K562 (cell line): Measurements from ENCODE around the gene RGS7. TPM values are rescaled to one million over a fixed set of nuclear protein-coding genes. Genes with fewer than 3 reads are reported as not detected.

Source experiments
- ATAC-seq: fragments of 200-7000 bp; cut with Tn5 transposase; 3 replicates; pipeline ENCODE4 v1.9.1; 2020; ENCODE audit warnings: moderate library complexity
- BruUV-seq: library from RNA; stranded (reverse); fragments of 400-500 nt; replicated peaks from 2 replicates; lab custom pipeline; 2021; lab: Mats Ljungman, UMichigan
- CTCF ChIA-PET: fragments of 300-600 bp; formaldehyde crosslinking; extraction: SDS; loops from one replicate; lab custom pipeline; 2021; ENCODE audit warnings: low intra/inter-chr PET ratio; lab: Yijun Ruan, JAX
- POLR2A ChIA-PET: fragments of 300-600, 350-650 bp; sonication (Branson Sonifier 250); formaldehyde crosslinking; extraction: SDS; loops from one replicate; lab custom pipeline; 2021; ENCODE audit warnings: antibody characterized with exemption, inconsistent platforms; lab: Yijun Ruan, JAX
- DNase-seq, 4 experiments: peaks; one replicate each; pipeline versions ENCODE4 v3.0.0 to v3.0.0-alpha.2; 2011 to 2018; ENCODE audit warnings: low spot score in 3 of 4, mixed read lengths in 3 of 4; ENCODE audit errors: extremely low read depth in 1 of 4
- FAIRE-seq: peaks from 2 replicates; lab custom pipeline; 2011; peaks lifted over from hg19 to GRCh38; lab: Jason Lieb, UNC
- H2AFZ ChIP-seq: 2 replicates; pipeline ENCODE4 v1.6.0; 2011; ENCODE audit warnings: low read depth, low read length, control low read depth, inconsistent platforms
- H3K27ac ChIP-seq: fragments of 200-600 bp; 3 replicates; pipeline ENCODE4 v1.8.0; 2011; ENCODE audit warnings: low read depth, mild to moderate bottlenecking, control low read depth, inconsistent platforms, low read length, moderate library complexity, mixed read lengths; ENCODE audit errors: extremely low read depth
- H3K27me3 ChIP-seq, 2 experiments: fragments of 300-600 bp in 1 of 2; 2 replicates in 1 of 2; 3 replicates in 1 of 2; pipeline versions ENCODE4 v1.6.0 to v1.8.0; 2011; ENCODE audit warnings: inconsistent platforms in 2 of 2, low read length in 2 of 2, mild to moderate bottlenecking in 1 of 2, mixed read lengths in 1 of 2, moderate library complexity in 1 of 2; ENCODE audit not compliant: control insufficient read depth in 2 of 2, insufficient read depth in 2 of 2
- H3K36me3 ChIP-seq: fragments of 300-600 bp; 3 replicates; pipeline ENCODE4 v1.8.0; 2011; ENCODE audit warnings: mild to moderate bottlenecking, low read length, inconsistent platforms; ENCODE audit not compliant: control insufficient read depth, insufficient read depth
- H3K4me1 ChIP-seq, 2 experiments: fragments of 200-600 bp in 1 of 2; replicated peaks in 1 of 2; 2 replicates in 1 of 2; 3 replicates in 1 of 2; pipeline versions ENCODE4 v1.5.1 to v1.8.0; 2011; ENCODE audit warnings: inconsistent platforms in 2 of 2, low read length in 2 of 2, mild to moderate bottlenecking in 1 of 2, mixed read lengths in 1 of 2, moderate library complexity in 1 of 2; ENCODE audit not compliant: control insufficient read depth in 2 of 2, insufficient read depth in 2 of 2
- H3K4me2 ChIP-seq: 2 replicates; pipeline ENCODE4 v1.6.1; 2011; ENCODE audit warnings: low read length, control low read depth, inconsistent platforms, mixed read lengths; ENCODE audit not compliant: insufficient read depth
- H3K4me3 ChIP-seq: fragments of 200-600 bp; sonication (generic), shearing (Covaris generic); 2 replicates; pipeline ENCODE4 v1.5.1; 2016; ENCODE audit warnings: control low read depth, inconsistent platforms
- H3K79me2 ChIP-seq: fragments of 200-600 bp; 3 replicates; pipeline ENCODE4 v1.8.0; 2011; ENCODE audit warnings: low read length, inconsistent platforms; ENCODE audit not compliant: control insufficient read depth, insufficient read depth
- H3K9ac ChIP-seq, 2 experiments: 2 replicates each; pipeline versions ENCODE4 v1.6.0 to v1.6.1; 2011; ENCODE audit warnings: low read depth in 2 of 2, low read length in 2 of 2, control low read depth in 1 of 2, inconsistent platforms in 1 of 2, mild to moderate bottlenecking in 1 of 2, mixed read lengths in 1 of 2; ENCODE audit not compliant: insufficient read depth in 1 of 2
- H3K9me1 ChIP-seq: one replicate; pipeline ENCODE4 v1.6.0; 2011; ENCODE audit warnings: inconsistent platforms, mild to moderate bottlenecking, low read length, moderate library complexity; ENCODE audit not compliant: control insufficient read depth, insufficient read depth
- H3K9me3 ChIP-seq: replicated peaks from 2 replicates; pipeline ENCODE4 v1.5.1; 2011; ENCODE audit warnings: low read depth, low read length, inconsistent platforms; ENCODE audit not compliant: control insufficient read depth, insufficient read depth
- H4K20me1 ChIP-seq: replicated peaks from 2 replicates; pipeline ENCODE4 v1.6.1; 2011; ENCODE audit warnings: low read length, inconsistent platforms, mixed read lengths; ENCODE audit not compliant: control insufficient read depth, insufficient read depth
- BACH1 ChIP-seq: fragments of 200-800 bp; sonication (Bioruptor generic); IDR thresholded peaks from 2 replicates; pipeline ENCODE4 v1.6.1; 2016; ENCODE audit warnings: missing genetic modification characterization, missing compliant biosample characterization
- BRF1 ChIP-seq: IDR thresholded peaks from 3 replicates; pipeline ENCODE4 v1.6.1; 2011; ENCODE audit warnings: borderline replicate concordance, mild to moderate bottlenecking; ENCODE audit not compliant: insufficient read length; ENCODE audit errors: extremely low read depth
- CBX3 ChIP-seq, 2 experiments: IDR thresholded peaks; 1 replicate in 1 of 2; 2 replicates in 1 of 2; pipeline ENCODE4 v1.6.1; 2012; ENCODE audit warnings: inconsistent platforms in 2 of 2, low read length in 2 of 2, borderline replicate concordance in 1 of 2, control low read depth in 1 of 2
- MAFF ChIP-seq: IDR thresholded peaks from 2 replicates; pipeline ENCODE4 v1.6.1; 2012; ENCODE audit warnings: low read length, improper control_type of control experiment
- PHB2 ChIP-seq: fragments of 450-650 bp; IDR thresholded peaks from 2 replicates; pipeline ENCODE4 v1.6.1; 2017; ENCODE audit warnings: low read depth
- WGBS: fragments of 100-300 bp; shearing (Covaris generic); methylation state at CpG from one replicate; pipeline ENCODE4 v1.1.6; 2016; ENCODE audit warnings: low coverage, mixed read lengths; ENCODE audit not compliant: insufficient coverage; ENCODE audit errors: missing lambda C conversion rate; 5-methylcytosine and 5-hydroxymethylcytosine counted together
- in situ Hi-C: fragments of 300-500 bp; cut with MboI; formaldehyde crosslinking; loops from 4 replicates; pipeline ENCODE4 v1.15.0; 2018; ENCODE audit warnings: inconsistent platforms, mixed read lengths
- intact Hi-C: fragments of 100-400 bp; cut with micrococcal nuclease; formaldehyde crosslinking; loops from 2 replicates; pipeline ENCODE4 v1.14.2; 2022
- polyA plus RNA-seq, 8 experiments: library from polyadenylated mRNA; depleted of rRNA in 4 of 8; stranded (reverse) in 5 of 8; unstranded in 3 of 8; fragments of >200 nt; fragmentation: Nextera tagmentation in 2 of 8; fragmentation: Illumina TruSeq in 1 of 8; extraction: Ambion mirVana in 2 of 8; extraction: Trizol in 1 of 8; gene quantifications; 2 replicates each; pipeline versions ENCODE4 v1.2.1 to v1.2.3, GENCODE V29; 2011 to 2014; ENCODE audit warnings: inconsistent platforms in 1 of 8, missing spikeins in 1 of 8
- total RNA-seq, 7 experiments: library from RNA; depleted of rRNA in 6 of 7; stranded (reverse); fragments of >200 nt in 6 of 7; fragmentation: Illumina TruSeq in 2 of 7; extraction: Trizol in 2 of 7; gene quantifications; 2 replicates each; pipeline versions ENCODE4 v1.2.1 to v1.2.3, GENCODE V29; 2011 to 2021; ENCODE audit warnings: low replicate concordance in 1 of 7
- TF ChIP-seq, protein P1 (sequence below): fragments of 200-800 bp; sonication (Bioruptor generic); IDR thresholded peaks from 2 replicates; pipeline ENCODE4 v1.6.1; 2016; ENCODE audit warnings: missing genetic modification characterization, missing compliant biosample characterization

The RGS7 gene
- total and polyA plus RNA-seq, 9 of the 15 experiments (the other 6 are each of a cell fraction or from before 2014, with no cell fraction given), result not detected

- no peak overlapping the region for H3K4me3 ChIP-seq
- ChIA-PET POLR2A (interaction anchor here (0.7 kb wide), 1 partner anchor 16 kb away, joined by 3 read pairs; no protein-coding TSS in a partner anchor), CTCF (no interaction called here)
- H2AFZ ChIP-seq, result no peak overlapping the region
- WGBS, result 3% methylated on average over 5 of the region's 5 CpGs
- H3K27me3 ChIP-seq, result no peaks in the 10 kb centered on the region
- no TSS peak for BruUV-seq
- DNase-seq (no peak), FAIRE-seq (no peak), ATAC-seq (no peak)
- H3K9me1 ChIP-seq, result no peaks in the 10 kb centered on the region
- no peaks in the 10 kb centered on the region for H4K20me1 ChIP-seq
- H3K36me3 ChIP-seq, result no peaks in the 10 kb centered on the region
- in situ Hi-C loops, result no loop called here
- H3K27ac ChIP-seq, result no peak overlapping the region
- H3K4me2 ChIP-seq, result no peak overlapping the region
- no peaks in the 10 kb centered on the region for H3K4me1 ChIP-seq
- intact Hi-C loops, result no loop called here
- H3K9me3 ChIP-seq, result peaks cover 4% of the 10 kb centered on the region
- no peak overlapping the region for H3K9ac ChIP-seq
- TF ChIP-seq MAFF (no peak), CBX3 (IDR thresholded peaks at IDR 0.05; ENCODE audit: borderline replicate concordance in 1 of 2, low read length in 2 of 2) (no peak), BRF1 (no peak), PHB2 (no peak)
- H3K79me2 ChIP-seq, result no peaks in the 10 kb centered on the region
These were observed 213.1 kb downstream of the RGS7 start for GRCh38 chr1:241143765-241144442.

- no peak for FAIRE-seq
- no peak overlapping the region for H3K4me2 ChIP-seq
- ATAC-seq, result no peak
- H3K9ac ChIP-seq, result no peak overlapping the region
- H3K9me3 ChIP-seq, result peaks cover 4% of the 10 kb centered on the region
- H3K4me1 ChIP-seq, result no peaks in the 10 kb centered on the region
- no peaks in the 10 kb centered on the region for H3K27me3 ChIP-seq
- ChIA-PET POLR2A (no interaction called here), CTCF (no interaction called here)
- no peaks in the 10 kb centered on the region for H3K36me3 ChIP-seq
- no TSS peak for BruUV-seq
- no peaks in the 10 kb centered on the region for H3K9me1 ChIP-seq
- DNase-seq, result no peak
- H3K79me2 ChIP-seq, result no peaks in the 10 kb centered on the region
- in situ Hi-C loops (no loop called here), intact Hi-C loops (no loop called here)
- H3K27ac ChIP-seq, result no peak overlapping the region
- WGBS, result 2% methylated on average over 4 of the region's 4 CpGs
- H2AFZ ChIP-seq, result no peak overlapping the region
- no peaks in the 10 kb centered on the region for H4K20me1 ChIP-seq
- H3K4me3 ChIP-seq, result no peak overlapping the region
- TF ChIP-seq BACH1 (tag), result no peak
- TF ChIP-seq, protein P1, sequence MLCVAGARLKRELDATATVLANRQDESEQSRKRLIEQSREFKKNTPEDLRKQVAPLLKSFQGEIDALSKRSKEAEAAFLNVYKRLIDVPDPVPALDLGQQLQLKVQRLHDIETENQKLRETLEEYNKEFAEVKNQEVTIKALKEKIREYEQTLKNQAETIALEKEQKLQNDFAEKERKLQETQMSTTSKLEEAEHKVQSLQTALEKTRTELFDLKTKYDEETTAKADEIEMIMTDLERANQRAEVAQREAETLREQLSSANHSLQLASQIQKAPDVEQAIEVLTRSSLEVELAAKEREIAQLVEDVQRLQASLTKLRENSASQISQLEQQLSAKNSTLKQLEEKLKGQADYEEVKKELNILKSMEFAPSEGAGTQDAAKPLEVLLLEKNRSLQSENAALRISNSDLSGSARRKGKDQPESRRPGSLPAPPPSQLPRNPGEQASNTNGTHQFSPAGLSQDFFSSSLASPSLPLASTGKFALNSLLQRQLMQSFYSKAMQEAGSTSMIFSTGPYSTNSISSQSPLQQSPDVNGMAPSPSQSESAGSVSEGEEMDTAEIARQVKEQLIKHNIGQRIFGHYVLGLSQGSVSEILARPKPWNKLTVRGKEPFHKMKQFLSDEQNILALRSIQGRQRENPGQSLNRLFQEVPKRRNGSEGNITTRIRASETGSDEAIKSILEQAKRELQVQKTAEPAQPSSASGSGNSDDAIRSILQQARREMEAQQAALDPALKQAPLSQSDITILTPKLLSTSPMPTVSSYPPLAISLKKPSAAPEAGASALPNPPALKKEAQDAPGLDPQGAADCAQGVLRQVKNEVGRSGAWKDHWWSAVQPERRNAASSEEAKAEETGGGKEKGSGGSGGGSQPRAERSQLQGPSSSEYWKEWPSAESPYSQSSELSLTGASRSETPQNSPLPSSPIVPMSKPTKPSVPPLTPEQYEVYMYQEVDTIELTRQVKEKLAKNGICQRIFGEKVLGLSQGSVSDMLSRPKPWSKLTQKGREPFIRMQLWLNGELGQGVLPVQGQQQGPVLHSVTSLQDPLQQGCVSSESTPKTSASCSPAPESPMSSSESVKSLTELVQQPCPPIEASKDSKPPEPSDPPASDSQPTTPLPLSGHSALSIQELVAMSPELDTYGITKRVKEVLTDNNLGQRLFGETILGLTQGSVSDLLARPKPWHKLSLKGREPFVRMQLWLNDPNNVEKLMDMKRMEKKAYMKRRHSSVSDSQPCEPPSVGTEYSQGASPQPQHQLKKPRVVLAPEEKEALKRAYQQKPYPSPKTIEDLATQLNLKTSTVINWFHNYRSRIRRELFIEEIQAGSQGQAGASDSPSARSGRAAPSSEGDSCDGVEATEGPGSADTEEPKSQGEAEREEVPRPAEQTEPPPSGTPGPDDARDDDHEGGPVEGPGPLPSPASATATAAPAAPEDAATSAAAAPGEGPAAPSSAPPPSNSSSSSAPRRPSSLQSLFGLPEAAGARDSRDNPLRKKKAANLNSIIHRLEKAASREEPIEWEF, result no peak
These were observed 214.5 kb downstream of the RGS7 start for GRCh38 chr1:241142493-241142892.
